HG03095 (cell line): ENCODE measurements around the gene F11.
"Not testable (repeated sequence)": the region's sequence is repeated elsewhere in the genome, so short reads cannot be mapped to it uniquely, and the experiment has no call there.

Source experiments
- ATAC-seq: cut with Tn5 transposase; IDR thresholded peaks from one replicate; pipeline ENCODE4 v1.9.1; 2021; ENCODE audit warnings: moderate library complexity; ENCODE audit not compliant: unreplicated experiment

Gene F11

DNA sequence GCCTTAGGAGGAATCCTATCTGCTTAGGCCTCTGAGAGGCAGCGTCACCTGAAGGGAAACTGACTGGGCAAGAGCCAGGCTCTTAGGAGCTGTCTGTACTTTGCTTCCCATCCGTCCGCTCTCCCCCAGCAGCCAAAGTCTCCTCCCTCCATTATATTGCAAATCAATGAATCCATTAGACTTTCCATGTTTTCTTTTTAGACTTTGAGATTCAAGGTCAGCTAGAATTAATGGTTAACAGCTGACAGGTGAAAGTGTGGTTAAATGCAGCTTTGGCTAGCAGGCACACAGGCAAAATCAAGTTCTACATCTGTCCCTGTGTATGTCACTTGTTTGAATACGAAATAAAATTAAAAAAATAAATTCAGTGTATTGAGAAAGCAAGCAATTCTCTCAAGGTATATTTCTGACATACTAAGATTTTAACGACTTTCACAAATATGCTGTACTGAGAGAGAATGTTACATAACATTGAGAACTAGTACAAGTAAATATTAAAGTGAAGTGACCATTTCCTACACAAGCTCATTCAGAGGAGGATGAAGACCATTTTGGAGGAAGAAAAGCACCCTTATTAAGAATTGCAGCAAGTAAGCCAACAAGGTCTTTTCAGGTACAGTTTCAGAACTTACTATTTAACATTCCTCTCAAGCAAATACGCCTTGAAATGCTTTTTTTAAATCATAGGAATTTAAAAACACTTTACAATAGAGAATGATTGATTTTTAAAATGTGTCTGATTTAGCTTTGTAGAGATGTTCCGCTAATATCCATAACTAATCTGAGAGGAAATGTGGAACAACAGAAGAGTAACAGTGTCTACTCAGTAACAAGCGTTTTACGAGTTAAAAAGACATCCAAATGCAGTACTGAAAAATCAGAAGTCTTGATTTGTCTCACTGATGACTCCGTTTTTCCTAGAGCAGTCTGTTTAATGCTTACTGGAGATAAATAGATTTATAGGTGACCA is at the start of gene F11:
Gene F11 (plus strand): TSS at position 507 of the 970 bp plus-strand sequence. CDS start 948 bp downstream, outside the sequence.
- ATAC-seq = no peak

DNA sequence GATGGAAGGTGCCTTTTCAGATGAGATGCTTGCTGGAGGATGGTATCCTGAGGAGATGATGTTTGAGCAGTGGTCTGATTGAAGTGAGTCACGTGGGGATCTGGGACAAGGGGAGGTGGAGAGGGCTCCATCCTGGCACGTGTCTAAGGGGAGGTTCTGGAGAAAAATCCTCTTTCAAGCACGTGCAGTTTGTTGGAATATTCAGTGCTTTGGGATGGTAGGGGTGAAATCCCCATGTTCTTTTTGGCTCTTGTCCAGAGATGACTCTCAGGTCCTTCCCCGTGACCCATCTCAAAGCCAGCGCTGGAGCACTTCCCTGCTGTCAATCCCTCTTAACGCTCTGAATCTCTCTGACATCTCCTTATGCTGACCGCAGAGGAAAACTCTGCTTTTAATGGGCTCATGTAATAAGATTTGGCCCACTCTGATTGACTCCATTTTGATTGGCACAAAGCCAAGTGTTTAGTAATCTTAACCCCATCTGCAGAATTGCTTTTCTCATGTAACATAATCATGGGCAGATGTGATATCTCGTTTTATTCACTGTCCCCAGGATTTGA is 49.4 kb upstream of the F11 start:
- no peak for ATAC-seq

DNA sequence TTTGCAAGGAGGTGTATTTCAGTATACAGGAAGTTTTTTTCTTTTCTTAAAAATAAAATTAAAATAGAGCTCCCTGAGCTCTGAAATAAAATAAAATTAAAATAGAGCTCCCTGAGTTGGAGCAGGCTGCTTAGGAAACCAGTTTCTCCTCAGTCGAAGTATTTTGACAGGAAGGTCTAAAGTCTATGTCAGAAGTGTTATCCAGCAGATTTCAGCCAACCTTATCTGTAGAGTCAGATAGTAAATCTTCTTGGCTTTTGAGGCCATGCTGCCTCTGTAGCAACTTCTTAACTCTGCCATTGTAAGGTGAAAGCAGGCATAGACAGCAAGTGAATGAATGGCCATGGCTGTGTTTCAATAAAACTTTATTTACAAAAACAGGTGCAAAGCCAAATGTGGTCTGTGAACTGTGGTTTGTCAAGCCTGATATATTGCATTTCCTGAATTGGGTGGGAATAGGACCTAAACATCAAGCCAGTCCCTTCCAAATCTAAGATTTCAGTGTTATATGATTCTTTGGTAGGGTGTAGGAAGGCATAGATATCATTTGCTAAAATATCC is 48.2 kb upstream of the F11 start:
- no peak for ATAC-seq

DNA sequence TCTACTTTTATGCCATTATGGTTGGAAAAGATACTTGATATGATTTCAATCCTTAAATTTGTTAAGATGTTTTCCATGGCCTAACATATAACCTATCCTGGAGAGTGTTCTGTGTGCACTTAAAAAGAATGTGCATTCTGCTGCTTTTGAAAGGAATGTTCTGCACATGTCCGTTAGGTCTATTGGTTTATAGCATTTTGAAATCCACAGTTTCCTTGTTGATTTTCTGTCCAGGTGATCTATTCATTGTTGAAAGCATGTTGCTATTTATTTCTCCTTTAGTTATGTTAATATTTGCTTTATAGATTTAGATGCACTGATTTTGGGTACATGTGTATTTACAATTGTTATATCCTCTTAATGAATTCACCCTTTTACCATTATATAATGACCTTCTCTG is 44.4 kb upstream of the F11 start:
- no peak for ATAC-seq

DNA sequence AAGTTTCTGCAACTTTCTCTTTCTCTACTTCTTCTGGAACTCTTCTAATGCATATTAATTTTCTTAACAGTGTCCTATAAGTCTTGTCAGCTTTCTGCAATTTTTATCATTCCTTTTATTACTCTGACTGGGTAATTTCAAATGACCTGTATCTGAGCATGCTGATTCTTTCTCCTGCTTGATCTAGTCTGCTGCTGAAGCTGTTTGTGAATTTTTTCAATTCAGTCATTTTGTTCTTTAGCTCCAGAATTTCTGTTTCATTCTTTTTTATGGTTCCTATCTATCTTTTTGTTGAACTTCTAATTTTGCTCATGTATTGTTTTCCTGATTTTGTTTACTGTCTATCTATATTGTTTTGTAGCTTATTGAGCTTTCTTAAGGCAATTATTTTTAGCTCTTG is 40.1 kb upstream of the F11 start:
- no peak for ATAC-seq

DNA sequence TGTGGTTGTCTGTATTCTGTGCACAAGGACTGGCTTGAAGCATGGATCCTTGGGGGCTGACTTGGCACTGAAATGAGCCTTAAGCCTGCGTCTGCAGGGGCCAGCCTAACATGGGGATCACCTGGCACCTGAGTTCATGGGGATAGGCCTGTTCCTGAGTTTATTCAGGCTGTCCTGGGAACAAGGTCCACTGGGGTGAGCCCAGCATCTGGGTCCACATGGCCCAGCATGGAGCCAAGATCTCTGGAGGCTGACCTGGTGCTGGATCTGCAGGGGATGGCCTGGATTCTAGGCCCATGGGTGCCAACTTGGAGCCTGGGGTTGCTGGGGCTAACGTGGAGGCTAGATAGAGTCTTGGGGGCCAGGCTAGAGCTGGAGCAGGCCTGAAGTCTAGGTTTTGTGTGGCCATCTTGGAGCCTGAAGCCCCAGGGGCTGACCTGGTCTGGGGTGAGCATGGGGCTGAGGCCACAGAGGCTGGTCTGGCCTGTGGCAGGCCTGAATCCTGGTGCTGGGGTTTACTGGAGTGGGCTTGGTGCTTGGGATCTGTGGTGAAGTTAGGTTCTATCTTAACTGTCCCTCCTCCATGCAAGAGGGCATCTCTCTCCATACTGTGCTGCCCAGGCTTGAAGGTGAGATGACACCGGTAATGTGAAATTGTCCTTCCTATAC is 39.3 kb upstream of the F11 start:
- ATAC-seq = no peak

DNA sequence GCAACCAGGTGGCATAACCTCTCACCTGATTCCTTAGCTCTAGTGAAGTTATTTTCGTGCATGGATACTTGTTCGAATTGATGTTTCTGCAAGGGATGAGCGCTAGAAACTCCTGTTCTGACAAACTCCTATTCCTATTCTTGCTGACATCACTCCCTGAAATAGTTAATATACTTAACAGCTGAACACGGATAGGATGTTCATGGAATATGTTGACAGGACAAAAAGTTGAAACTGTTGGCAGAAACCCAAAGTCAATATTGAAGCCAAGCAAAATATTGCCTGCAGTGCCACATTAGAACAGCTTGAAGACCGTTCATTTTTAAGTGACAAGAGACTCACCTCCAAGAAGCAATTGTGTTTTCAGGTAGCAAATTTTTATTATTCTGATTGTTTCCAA is 38.8 kb upstream of the F11 start, which contains the start of gene KLKB1:
Gene KLKB1 (plus strand): TSS at position 287 of the 400 bp plus-strand sequence. CDS start 689 bp downstream, outside the sequence.
- ATAC-seq = no peak

DNA sequence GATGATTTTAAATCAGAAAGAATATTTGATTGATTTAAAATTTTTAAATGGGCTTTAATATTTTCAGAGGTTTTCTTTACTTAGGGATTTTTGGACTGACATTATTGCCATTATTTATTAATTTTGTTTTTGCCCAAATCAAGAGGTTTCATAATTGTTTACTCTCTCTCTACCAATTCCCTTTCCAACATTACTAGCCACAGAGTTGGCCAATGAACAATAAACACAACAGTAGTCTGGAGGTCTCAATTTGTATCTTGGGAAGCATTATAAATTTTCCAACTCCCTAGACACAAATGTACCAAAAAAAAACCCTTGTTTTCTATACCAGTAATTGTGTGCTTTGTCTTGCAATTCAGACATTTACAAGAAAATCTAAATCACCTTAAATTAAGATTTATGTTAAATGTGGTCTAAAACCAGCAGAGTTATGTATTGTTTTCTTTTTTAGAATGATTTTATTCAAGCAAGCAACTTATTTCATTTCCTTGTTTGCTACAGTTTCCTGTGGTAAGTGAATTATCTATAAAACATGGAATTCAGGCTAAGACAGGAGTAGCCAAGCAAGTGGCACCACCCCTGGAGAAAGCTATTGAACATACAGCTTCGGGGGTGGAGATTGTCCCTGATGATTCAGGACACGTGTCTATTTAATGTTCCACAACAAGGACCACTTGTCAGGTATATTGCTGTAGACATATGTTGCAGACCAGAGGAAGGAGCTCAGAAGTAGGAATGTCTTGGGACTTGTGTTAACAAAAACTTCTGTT is 38.1 kb upstream of the F11 start:
- no peak for ATAC-seq

DNA sequence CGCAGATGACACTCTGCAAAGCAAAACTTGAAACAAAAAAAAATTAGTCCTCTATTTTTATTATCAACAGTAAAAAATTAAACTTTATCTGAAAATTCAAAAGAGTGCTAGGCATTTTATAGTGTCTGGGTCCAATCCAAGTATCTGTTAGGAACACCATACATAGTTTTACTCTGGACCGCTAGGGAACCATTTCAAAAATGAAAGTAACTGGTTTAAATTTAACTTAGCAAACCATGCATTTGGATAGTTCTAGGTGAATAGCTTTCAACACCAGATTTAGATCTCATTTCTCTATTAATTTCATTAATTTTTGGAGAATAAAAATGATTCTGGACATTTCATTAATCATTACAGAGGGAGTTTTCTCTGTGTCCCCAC is 37.5 kb upstream of the F11 start:
- no peak for ATAC-seq

DNA sequence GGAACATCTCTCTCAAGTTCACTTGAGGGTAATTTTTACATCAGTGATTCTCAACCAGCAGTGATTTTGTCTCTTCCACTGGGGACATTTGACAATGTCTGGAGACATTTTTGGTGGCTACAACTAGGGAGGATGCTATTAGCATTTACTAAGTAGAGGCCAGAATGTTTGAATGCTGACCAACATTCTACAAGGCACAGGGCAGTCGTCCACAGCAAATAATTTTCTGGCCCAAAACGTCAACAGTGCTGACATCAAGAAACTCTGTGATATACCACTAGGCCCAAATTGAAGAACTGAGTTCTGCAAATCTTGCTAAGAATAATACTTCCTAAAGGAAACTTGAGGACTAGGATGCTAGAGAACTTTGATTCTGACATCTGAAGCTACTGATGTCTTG is 31.6 kb upstream of the F11 start:
- no peak for ATAC-seq

DNA sequence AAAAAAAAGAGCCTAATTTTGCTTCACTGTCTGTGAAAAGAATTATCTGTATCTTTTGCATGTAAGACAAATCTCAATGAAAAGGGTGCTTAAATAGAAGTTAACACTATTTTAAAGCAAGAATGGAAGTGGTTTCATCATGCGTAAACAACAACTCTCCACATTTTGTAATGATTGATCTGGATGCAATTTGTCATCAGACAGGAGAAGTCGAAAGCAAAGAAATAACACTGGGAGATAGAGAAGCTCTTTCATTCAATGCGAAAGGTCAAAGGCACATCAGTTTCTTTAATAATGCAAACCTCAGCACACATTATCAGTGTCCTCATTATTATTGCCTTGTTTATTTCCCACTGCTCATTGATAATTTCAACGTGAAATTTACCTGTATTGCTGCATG is 29.9 kb upstream of the F11 start:
- ATAC-seq = no peak

DNA sequence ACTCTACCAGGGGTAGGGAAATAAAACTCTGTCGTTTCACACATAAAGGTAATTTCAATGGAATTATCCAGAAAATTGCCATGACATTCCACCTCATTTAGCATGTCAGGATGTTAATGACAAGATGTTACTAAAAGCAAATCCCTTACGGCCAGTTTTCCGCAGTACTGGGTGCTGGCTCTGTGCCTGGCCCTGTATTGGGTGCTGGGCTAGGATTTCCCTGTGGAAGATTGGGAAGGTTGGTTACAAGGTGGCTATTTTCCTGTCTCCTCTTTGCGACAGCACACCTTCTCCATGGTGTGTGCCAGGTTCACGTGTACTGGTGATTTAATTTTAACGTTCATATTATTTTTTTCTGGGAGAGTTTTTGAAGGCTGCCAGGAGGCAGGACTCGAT is 25.5 kb upstream of the F11 start:
- no peak for ATAC-seq

DNA sequence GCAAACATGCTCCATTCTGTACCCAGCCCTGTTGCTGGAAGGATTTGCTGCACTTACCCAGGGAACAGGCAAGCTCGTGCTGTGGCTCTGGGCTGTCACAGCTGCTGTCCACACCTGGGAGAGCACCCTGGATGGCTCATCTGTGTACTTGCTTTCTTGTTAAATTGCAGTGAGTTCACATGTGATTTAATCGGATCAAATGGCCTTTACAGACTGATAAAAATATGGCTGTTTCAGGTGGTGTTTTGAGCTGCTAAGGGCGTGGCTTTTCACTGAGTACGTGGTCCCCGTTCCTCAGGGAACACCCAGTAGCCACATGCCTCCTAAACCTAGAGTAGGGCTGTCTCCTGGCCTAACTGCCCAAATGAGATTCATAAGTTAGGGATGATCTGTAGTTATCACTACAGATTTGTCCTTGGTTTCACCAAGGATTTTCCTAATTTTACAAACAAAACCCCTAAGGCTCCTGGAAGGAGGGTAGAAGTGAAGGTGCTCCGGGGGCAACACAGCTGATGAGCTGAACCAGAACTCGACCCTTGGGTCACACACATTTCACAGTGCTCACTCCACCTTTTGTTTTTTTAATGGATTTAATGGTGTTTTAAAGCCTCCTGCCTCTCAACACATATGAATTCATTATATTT is 25.0 kb upstream of the F11 start:
- no peak for ATAC-seq

DNA sequence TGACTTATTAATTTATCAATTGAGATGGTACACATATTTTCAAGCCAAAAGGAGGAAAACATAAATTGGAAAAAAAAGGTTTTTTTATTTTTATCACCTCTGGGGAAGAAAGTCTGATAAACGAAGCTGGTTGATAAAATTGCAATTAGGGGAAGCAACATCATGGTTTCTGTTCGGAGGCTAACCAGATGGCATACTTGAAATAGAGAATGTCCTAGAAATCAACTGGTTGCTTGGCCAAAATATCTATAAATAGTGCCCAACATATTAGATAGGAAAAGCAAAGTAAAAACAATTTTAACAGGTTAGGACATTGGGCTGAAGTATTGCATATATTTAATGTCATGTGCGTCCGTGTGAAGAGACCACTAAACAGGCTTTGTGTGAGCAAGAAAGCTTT is 24.4 kb upstream of the F11 start:
- no peak for ATAC-seq

DNA sequence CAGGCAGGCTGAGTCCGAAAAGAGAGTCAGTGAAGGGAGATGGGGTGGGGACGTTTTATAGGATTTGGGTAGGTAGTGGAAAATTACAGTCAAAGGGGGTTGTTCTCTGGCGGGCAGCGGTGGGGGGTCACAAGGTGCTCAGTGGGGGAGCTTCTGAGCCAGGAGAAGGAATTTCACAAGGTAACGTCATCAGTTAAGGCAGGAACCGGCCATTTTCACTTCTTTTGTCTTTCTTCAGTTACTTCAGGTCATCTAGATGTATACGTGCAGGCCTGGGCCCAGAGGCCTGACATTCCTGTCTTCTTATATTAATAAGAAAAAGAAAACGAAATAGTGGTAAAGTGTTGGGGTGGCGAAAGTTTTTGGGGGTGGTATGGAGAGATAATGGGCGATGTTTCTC is 24.0 kb upstream of the F11 start:
- ATAC-seq = not testable (repeated sequence)

DNA sequence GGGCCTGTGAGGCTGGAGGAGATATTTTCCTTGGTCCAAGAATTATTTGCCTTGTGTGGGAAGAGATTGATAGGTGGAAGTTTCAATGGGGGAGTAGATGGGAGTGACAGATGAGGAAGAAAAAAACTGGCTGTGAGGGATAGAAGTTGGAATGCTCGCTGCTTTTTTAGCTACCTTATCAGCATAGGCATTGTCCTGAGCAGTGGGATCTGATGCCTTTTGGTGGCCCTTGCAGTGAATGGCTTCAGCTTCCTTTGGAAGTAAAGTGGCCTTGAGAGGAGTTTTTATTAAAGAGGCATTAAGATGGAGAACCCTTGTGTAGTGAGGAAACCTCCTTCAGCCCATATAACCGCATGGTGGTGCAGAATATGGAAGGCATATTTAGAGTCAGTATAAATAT is 22.7 kb upstream of the F11 start:
- no peak for ATAC-seq

DNA sequence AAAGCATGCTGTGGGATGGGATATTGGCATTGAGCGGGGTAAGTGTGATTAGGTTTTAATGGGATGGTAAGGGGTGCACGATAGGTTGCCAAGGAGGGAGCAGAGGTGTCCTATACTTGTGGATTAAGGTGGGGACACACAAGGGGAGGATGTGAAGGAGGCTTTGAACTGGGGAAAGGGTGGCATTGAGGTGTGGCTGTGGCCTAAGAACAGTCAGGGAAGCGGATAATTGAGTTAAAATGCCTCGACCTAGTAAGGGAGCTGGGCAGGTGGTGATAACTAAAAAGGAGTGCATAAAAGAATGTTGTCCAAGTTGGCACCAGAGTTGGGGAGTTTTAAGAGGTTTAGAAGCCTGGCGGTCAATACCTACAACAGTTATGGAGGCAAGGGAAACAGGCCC is 21.2 kb upstream of the F11 start:
- no peak for ATAC-seq

DNA sequence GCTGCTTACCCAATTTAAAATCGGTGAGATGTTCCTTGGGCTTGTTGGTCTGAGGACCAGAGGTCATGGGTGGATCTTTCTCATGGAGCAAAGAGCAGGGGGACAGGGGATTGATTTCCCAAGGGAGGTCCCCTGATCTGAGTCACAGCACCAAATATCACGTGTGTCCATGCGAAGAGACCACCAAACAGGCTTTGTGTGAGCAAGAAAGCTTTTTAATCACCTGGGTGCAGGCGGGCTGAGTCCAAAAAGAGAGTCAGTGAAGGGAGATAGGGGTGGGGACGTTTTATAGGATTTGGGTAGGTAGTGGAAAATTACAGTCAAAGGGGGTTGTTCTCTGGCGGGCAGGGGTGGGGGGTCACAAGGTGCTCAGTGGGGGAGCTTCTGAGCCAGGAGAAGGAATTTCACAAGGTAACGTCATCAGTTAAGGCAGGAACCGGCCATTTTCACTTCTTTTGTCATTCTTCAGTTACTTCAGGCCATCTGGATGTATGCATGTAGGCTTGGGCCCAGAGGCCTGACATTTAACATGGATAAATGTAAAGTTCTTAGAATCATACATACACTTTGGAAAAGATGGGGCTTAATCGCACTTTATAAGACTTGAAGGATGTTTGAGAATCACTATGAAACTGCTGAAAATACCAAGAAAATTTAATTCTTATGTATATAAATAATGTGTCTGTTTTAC is 18.8 kb upstream of the F11 start:
- ATAC-seq = not testable (repeated sequence)

DNA sequence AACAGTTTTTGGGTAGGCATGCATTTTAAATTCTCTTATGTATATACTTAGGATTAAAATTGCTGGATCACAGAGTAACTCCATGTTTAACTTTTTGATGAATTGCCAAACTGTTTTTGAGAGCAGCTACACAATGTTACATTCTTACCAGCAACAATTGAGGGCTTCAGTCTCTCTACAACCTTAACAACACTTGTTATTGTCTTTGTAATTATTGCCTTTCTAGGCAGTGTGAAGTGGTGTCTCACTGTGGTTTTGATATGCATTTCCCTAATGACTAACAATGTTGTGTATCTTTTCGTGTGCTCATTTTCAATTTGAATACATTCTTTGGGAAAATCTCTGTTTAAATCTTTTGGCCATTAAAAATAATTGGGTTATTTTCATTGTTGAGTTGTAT is 17.3 kb upstream of the F11 start:
- ATAC-seq = no peak
